Stimulated activated memory B cell treated with anti-CD40 and anti-IgM and Interleukin-4, amounts not matched to agents 10 μg/mL and 1 μg/mL and 100 μg/mL, for 72 hours (primary cell): ENCODE measurements around the gene PRICKLE3.
A peak's percentile ranks its signal among the peaks of the same experiment; 100 is the strongest.
"Not testable (repeated sequence)": the region's sequence is repeated elsewhere in the genome, so short reads cannot be mapped to it uniquely, and the experiment has no call there.

Experiments used
- ATAC-seq: fragments of 150-1000 bp; cut with Tn5 transposase; 2 replicates; pipeline ENCODE4 v1.10.0; 2021
- H3K27ac Mint-ChIP-seq: one replicate; pipeline ENCODE4 v1.8.0; 2022; ENCODE audit warnings: mild to moderate bottlenecking, mixed read lengths
- H3K27me3 Mint-ChIP-seq: one replicate; pipeline ENCODE4 v1.8.0; 2022; ENCODE audit warnings: mixed read lengths
- H3K36me3 Mint-ChIP-seq: one replicate; pipeline ENCODE4 v1.8.0; 2022; ENCODE audit warnings: mixed read lengths
- H3K4me1 Mint-ChIP-seq: one replicate; pipeline ENCODE4 v1.8.0; 2022; ENCODE audit warnings: mixed read lengths
- H3K4me3 Mint-ChIP-seq: one replicate; pipeline ENCODE4 v1.8.0; 2022; ENCODE audit warnings: mild to moderate bottlenecking, moderate library complexity, mixed read lengths
- H3K9me3 Mint-ChIP-seq: one replicate; pipeline ENCODE4 v1.8.0; 2022; ENCODE audit warnings: mixed read lengths

PRICKLE3 gene

DNA sequence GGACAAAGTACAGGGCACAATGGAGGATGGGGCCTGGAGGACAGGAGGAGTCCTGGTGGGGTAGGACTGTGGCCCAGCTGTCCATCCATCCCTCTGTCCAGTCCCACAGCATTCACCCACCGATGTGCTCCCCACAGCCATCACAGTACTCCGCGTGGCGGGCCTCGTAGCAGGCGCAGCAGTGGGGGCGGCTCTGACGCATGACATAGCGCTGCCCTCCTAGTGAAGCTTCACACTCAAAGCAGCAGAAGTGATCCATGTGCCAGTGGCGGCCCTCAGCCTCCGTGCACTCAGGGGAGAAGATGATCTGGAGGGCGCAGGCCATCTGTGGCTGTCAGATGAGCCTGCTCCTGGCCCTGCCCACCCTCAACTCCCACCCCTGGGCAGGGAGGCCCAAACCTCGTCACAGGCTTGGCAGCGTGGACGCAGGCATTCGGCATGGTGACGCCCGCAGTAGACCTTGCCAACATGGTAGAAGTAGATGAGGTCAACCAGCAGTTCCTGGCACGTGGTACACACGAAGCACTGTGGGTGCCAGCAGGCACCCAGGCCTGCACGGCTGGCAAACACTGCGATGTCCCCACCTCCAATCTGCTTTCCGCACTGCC is 8.2 kb downstream of the PRICKLE3 start:
- peak overlapping the region; percentile 57 for H3K27ac Mint-ChIP-seq
- H3K27me3 Mint-ChIP-seq, result no peaks in the 10 kb centered on the region
- no peak overlapping the region for H3K4me3 Mint-ChIP-seq
- H3K9me3 Mint-ChIP-seq, result no peaks in the 10 kb centered on the region
- H3K36me3 Mint-ChIP-seq, result peaks cover 58% of the 10 kb centered on the region
- H3K4me1 Mint-ChIP-seq, result peaks cover 33% of the 10 kb centered on the region
- ATAC-seq, result no peak

DNA sequence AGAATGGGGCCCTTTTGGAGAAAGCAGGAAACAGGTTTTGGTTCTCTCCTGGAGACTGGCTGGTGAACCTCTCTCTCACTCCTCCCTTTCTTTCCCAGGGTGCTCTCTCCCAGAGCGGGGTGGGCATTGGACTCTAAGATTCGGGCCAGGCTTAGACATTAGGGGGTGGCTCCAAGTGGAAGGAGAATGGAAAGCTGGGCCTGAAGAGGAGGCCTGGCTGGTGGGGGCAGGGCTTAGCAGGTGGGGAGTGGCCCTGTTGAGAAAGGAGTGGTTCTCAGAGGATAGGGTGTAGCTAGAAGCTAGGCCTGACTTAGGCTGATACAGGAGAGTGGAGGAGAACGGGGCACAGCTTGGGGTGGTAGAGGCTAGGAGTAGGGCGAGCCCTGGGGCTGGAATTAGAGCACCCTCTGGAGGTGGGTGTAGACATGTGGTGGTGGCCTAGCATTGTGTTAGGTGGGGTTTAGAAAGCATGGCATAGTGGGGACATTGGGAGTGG is 8.8 kb downstream of the PRICKLE3 start:
- peak overlapping the region; percentile 57 for H3K27ac Mint-ChIP-seq
- H3K27me3 Mint-ChIP-seq, result no peaks in the 10 kb centered on the region
- no peaks in the 10 kb centered on the region for H3K9me3 Mint-ChIP-seq
- peaks cover 53% of the 10 kb centered on the region for H3K36me3 Mint-ChIP-seq
- ATAC-seq, result peak; percentile 41
- peaks cover 37% of the 10 kb centered on the region for H3K4me1 Mint-ChIP-seq
- H3K4me3 Mint-ChIP-seq, result no peak overlapping the region

DNA sequence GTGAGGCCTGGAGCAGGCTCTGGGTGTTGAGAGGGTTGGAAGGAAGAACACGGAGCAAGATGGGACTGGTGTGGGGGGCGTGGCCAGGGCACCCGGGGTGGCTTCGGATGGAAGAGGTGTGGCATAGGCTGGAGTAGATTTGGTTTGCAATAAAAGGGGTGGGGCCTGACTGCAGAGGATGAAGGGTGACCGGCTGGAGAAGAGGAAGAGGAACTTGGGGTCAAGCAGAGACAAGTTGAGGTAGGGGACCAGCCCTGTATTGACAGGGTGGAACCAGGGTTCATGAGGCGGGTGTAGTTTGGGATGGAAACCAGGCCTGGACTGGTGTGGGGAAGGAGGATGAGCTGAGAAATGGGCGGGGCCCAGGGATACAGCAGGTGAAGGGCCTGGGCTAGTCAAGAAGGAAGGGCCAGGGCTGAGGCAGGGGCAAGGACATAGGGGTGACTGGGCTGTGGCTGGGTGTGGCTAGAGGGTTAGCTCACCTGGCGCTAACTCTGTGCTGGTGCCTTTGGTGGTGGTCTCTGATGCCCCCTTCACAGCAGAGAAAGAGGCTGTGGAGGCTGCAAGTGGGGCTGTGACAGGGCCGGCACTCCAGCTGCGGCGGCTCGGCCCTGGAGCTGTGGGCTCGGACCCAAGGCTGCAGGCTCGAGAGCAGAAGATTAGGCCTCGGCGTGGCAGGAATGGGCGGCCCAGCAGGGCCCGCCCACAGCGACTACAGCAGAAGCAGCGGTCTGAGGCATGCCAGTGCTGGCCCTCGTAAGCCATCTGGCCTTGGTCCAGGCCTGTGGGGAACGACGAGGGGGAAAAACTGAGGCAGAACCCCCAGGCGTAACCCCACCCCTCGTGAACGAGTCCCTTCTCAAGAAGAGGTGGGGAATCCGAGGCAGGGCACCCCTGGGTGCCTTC is 9.5 kb downstream of the PRICKLE3 start:
- no peak overlapping the region for H3K4me3 Mint-ChIP-seq
- no peaks in the 10 kb centered on the region for H3K9me3 Mint-ChIP-seq
- peaks cover 48% of the 10 kb centered on the region for H3K36me3 Mint-ChIP-seq
- peak overlapping the region; percentile 57 for H3K27ac Mint-ChIP-seq
- H3K4me1 Mint-ChIP-seq, result peaks cover 37% of the 10 kb centered on the region
- ATAC-seq, result no peak
- no peaks in the 10 kb centered on the region for H3K27me3 Mint-ChIP-seq

DNA sequence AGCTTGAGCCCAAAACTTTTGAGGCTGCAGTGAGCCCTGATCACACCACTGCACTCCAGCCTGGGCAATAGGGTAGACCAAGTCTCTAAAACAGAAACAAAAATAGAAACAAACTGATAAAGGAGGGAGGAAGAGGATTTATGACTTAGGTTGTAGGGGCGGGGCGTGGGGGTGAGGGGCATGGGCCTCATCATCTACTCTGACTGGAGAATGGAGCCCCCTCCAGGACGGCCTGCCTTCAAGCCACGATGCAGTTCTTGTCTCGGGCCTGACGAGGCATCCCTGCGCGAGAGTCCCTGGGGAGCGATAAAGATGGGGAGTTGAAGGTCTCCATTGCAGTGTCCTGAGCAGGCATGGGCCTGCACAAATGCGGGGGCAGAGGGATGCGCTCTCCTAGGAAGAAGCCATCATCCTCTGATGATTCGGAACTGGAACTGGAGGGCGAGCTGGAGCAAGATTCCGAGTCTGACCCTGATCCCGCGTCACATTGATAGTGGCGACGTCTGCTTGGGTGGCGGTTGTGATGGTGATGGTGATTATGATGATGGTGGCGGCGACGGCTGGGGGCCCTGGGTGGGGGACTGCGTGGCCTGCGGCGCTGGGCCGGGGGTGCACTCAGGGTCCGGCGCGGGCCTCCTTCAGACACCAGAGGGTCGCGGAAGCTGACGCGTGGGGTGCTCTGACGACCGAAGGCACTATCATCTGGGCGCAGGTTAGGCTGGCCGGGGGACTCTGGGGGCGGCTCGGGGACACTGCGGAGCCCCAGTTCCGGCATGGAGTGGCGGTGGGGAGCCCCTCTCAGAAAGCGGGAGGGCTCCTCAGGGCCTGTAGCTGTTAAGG is 10.5 kb downstream of the PRICKLE3 start:
- Mint-ChIP-seq H3K27ac (peak overlapping the region; percentile 57), H3K4me3 (no peak overlapping the region), H3K4me1 (peaks cover 37% of the 10 kb centered on the region), H3K36me3 (peaks cover 43% of the 10 kb centered on the region), H3K27me3 (no peaks in the 10 kb centered on the region), H3K9me3 (no peaks in the 10 kb centered on the region)
- ATAC-seq, result no peak

DNA sequence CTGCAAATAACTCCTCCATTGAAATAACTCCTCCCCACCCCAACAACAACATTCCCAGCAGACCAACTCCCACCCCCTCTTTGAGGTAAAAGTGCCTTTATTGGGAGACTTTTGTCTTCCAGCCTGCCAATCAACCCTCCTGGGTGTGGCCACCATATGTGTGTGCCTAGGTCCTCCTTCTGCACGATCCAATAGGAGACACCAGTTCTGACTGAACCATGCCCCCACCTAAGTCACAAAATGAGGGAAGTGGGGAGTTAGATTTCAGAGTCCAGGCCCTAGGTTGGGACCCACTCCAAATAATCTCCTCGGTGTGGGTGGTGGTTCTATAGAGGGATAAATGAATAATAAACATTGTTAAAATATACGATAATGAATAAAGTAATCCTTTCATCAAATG is 11.4 kb downstream of the PRICKLE3 start:
- Mint-ChIP-seq H3K27ac (no peak overlapping the region), H3K4me3 (no peak overlapping the region), H3K9me3 (no peaks in the 10 kb centered on the region), H3K4me1 (peaks cover 37% of the 10 kb centered on the region), H3K36me3 (peaks cover 36% of the 10 kb centered on the region), H3K27me3 (no peaks in the 10 kb centered on the region)
- no peak for ATAC-seq

DNA sequence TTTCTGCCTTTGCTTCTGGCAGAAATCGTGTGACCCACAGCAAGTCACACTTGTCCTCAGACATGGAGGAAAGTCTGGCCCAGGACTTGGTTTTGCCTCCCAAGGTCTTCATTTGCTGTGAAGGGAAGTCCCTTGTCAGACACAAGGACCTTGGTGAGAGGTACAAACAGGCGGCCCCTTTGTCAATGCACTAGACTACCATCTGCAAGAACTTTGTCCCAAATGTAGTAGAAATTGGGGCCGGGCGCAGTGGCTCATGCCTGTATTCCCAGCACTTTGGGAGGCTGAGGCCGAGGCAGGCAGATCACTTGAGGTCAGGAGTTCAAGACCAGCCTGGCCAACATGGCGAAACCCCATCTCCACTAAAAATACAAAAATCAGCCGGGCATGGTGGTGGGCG is 12.6 kb downstream of the PRICKLE3 start:
- not testable (repeated sequence) for H3K27ac Mint-ChIP-seq, H3K27me3 Mint-ChIP-seq, ATAC-seq, H3K9me3 Mint-ChIP-seq
- Mint-ChIP-seq H3K4me3 (peak overlapping the region; percentile 90), H3K4me1 (peaks cover 37% of the 10 kb centered on the region), H3K36me3 (peaks cover 28% of the 10 kb centered on the region)

DNA sequence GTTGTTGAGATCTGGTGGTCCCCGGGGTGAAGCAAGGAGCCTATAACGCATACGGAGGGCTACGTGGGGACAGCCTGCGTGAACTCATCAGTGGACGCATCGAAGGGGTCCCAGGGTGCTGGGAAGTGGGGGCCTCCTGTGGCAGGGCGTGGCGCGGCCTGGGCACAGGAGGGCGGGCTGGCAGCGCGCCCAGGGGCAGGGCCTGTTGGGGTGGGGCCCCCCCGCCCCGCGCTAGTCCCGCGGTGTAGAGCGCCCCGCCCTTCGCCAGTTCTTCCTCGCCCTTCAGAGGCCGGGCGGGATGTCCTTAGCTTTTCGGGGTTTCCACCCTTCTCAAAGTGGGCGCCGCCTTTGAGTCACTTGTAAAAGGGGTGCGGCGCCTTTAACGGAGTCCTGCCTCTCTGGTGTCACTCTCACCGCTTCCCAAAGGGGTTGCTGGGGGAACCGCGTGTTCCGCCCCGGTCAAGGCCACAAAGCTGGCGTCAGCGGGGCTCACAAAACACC is 13.8 kb downstream of the PRICKLE3 start:
- Mint-ChIP-seq H3K4me3 (peak overlapping the region; percentile 90), H3K36me3 (peaks cover 28% of the 10 kb centered on the region), H3K27me3 (no peaks in the 10 kb centered on the region), H3K27ac (peak overlapping the region; percentile 91), H3K4me1 (peaks cover 41% of the 10 kb centered on the region), H3K9me3 (no peaks in the 10 kb centered on the region)
- peak; percentile 90 for ATAC-seq

DNA sequence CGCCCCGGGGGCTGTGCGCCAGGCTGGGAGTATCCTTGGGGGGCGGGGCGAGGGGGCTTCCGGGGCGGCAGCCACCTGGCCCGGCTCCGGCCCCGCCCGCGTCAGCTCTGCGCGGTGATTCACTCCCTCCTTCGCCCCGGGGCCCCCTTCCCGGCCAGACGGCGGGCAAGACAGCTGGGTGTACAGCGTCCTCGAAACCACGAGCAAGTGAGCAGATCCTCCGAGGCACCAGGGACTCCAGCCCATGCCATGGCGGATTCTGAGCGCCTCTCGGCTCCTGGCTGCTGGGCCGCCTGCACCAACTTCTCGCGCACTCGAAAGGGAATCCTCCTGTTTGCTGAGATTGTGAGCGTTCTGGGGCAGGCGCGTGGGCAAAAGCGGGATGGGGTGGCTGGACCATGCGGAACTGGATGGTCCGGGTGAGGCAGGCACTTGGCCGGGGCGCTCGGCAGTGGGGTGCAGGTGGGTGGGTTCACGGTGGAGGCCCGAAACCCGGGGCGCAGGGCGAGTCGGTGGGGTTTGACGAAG is 14.4 kb downstream of the PRICKLE3 start, which contains the start of gene PLP2:
Gene PLP2, plus strand, starts transcription at position 147 of the 528 bp plus-strand sequence. Its CDS starts 103 bp downstream, at position 250.
- peak within 1 kb of the TSS; percentile 90 for H3K4me3 Mint-ChIP-seq
- H3K27ac Mint-ChIP-seq, result peak within 1 kb of the TSS; percentile 91
- peaks cover 42% of the 10 kb centered on the region for H3K4me1 Mint-ChIP-seq
- ATAC-seq, result peak; percentile 63
- H3K9me3 Mint-ChIP-seq, result no peaks in the 10 kb centered on the region
- no peaks in the 10 kb centered on the region for H3K27me3 Mint-ChIP-seq
- peaks cover 28% of the 10 kb centered on the region for H3K36me3 Mint-ChIP-seq

DNA sequence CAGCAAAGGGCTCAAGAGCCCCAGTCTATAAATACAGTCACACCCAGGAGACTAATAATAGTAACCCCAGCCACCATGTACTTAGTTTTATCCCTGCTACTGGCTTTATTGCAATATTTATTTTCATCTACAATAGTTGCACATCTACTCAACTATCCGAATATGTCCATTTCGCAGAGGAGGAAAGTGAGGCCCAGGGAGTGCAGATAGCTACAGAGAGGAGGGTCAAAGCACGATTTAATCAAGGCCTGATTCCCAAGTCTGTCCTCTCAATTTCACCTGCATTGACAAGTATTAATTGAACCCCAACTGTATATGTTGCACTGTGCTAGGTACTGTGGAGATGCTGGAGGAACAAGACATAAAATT is 18.4 kb downstream of the PRICKLE3 start:
- Mint-ChIP-seq H3K9me3 (no peaks in the 10 kb centered on the region), H3K27me3 (no peaks in the 10 kb centered on the region), H3K4me3 (peak overlapping the region; percentile 79), H3K4me1 (peaks cover 45% of the 10 kb centered on the region), H3K36me3 (no peaks in the 10 kb centered on the region), H3K27ac (peak overlapping the region; percentile 79)
- no peak for ATAC-seq

DNA sequence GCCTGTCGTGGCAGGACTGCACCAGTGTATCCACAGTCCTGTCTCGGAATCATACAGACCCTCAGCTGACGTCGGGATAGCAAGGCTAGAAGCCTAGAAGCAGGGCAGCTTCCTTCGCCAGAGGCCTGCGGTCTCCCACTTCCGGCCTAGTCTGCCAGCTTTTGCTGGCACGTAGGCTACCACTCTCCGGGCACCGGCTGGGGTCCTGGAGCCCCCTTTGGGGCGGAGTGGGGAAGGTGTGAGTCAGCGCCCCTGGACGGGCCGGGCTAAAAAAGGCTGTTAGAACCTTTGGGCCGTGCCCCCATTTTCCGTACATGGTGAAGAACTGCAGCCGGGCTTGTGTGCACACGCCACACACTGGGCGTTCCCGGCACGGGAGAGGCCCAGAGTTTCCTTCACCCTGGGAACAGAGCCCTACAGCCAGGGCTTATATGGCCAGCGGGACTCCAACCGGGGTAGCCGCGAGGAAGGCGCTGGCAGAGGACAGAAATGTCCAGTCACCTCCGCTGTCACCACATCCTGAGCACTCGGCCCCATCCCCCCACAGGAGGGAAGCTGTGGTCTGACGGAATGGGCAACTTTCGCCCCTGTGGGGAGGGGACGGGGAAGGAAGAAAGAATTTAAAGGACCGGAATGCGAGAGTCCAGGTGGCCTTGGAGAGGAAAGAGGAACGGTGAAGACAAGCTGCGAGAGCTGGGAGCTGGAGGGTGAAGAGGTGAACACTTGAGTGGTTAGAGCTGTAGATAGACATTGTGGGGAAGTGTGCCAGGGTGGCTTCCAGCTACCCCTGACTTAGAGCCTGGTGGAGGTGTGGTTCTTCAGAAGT is 19.0 kb downstream of the PRICKLE3 start:
- no peaks in the 10 kb centered on the region for H3K36me3 Mint-ChIP-seq
- ATAC-seq, result peak; percentile 59
- H3K9me3 Mint-ChIP-seq, result no peaks in the 10 kb centered on the region
- H3K4me3 Mint-ChIP-seq, result peak overlapping the region; percentile 79
- H3K4me1 Mint-ChIP-seq, result peaks cover 43% of the 10 kb centered on the region
- H3K27me3 Mint-ChIP-seq, result no peaks in the 10 kb centered on the region
- peak overlapping the region; percentile 79 for H3K27ac Mint-ChIP-seq

DNA sequence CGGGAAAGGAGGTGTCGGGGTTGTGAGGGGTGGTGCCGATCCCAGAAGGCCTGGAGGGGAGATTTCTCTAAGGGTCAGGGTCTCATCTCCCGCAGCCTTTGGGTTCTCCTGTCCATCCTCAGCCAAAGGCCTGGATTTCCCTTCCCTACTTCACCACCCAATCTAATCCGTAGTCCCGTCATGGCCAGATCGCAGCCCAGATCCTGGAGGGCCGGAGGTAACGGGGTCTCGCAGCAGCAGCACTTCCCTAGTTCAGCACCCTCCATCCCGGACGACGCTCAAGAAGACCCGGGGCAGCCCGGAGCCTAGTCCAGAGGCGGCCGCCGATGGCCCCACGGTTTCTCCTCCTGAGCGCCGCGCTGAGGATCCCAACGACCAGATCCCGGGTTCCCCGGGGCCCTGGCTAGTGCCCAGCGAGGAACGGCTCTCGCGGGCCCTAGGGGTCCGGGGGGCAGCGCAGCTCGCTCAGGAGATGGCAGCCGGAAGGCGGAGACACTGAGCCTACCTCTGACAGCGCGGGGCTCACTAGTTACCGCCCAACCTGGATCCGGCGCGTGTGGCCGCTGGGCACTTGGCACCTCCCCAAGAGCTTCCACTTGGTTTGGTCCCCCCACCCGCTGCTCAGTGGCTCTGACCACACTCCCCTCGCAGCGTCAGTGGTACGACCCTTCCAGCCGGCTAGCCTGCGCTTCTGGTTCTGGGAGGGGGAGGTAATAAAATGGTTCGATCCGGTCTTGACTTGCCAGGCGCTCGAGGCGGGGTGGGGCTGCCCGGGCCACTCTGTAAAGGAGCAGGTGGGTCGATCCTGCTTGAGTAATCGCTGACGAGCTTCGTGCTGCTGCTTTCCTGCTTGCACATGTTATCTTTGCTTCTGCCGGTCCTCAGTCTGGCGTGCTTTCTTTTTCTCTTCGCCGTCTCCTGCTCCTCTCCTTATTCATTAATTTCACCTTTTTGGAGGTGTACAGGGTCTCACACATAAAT is 20.0 kb downstream of the PRICKLE3 start:
- Mint-ChIP-seq H3K9me3 (no peaks in the 10 kb centered on the region), H3K27ac (peak overlapping the region; percentile 79), H3K4me1 (peaks cover 43% of the 10 kb centered on the region), H3K4me3 (peak overlapping the region; percentile 79), H3K36me3 (no peaks in the 10 kb centered on the region), H3K27me3 (no peaks in the 10 kb centered on the region)
- ATAC-seq, result peak; percentile 68

DNA sequence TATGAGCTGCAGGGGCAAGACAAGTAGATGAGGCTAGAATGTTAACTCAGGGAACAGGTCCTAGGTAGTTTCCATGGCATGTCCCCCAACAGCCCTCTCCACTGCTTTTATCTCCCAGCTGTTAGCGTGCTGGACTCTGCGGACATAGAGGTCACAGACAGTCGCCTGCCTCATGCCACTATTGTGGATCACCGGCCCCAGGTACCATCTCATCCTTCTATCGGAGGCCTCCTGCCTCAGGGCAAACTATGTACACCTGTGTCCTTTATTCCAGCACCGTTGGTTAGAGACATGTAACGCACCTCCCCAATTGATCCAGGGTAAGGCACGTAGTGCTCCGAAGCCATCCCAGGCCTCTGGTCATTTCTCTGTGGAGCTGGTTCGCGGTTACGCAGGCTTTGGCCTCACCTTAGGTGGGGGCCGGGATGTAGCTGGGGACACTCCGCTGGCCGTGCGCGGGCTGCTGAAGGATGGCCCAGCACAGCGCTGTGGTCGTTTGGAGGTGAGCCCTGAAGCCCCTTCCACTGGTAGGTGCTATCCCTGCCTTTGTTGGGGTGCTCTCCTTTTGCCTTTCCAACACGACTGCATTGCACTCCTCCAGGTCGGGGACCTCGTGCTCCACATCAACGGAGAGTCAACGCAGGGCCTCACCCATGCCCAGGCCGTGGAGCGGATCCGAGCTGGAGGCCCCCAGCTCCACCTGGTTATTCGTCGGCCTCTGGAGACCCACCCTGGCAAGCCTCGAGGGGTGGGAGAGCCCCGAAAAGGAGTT is 21.4 kb downstream of the PRICKLE3 start:
- ATAC-seq, result no peak
- Mint-ChIP-seq H3K4me1 (peaks cover 43% of the 10 kb centered on the region), H3K27me3 (no peaks in the 10 kb centered on the region), H3K9me3 (no peaks in the 10 kb centered on the region), H3K36me3 (no peaks in the 10 kb centered on the region), H3K27ac (peak overlapping the region; percentile 83), H3K4me3 (peak overlapping the region; percentile 79)
